ENCODE measurements around the gene GPR87. TPM values are rescaled to one million over a fixed set of nuclear protein-coding genes. Genes with fewer than 3 reads are reported as not detected.

Gene GPR87
- total and polyA plus RNA-seq, 9 of the 15 experiments (the other 6 are each of a cell fraction or from before 2014, with no cell fraction given) = not detected

- TF ChIP-seq CHD4 (IDR thresholded peaks at IDR 0.05; ENCODE audit: insufficient read depth, insufficient replicate concordance, low read depth, low read length, poor library complexity, severe bottlenecking) (no peak), ZNF124 (CRISPR knock-in tag; IDR thresholded peaks at IDR 0.05) (no peak), HDAC1 (IDR thresholded peaks at IDR 0.05) (peak in 1 of 2 experiments; percentile 31; a peak in 1 of 4 replicates), MEIS2 (IDR thresholded peaks at IDR 0.05; ENCODE audit: partially characterized antibody) (peak; percentile 85), COPS2 (conservative IDR thresholded peaks at IDR 0.05) (no peak), ZSCAN29 (IDR thresholded peaks at IDR 0.05) (no peak), MLLT1 (IDR thresholded peaks at IDR 0.05) (no peak), NR2C2 (CRISPR knock-in tag; IDR thresholded peaks at IDR 0.05) (no peak), NR2C2 (tag; IDR thresholded peaks at IDR 0.05) (no peak), SP2 (IDR thresholded peaks at IDR 0.05; ENCODE audit: extremely low read depth, low read depth, low read length, poor library complexity, severe bottlenecking) (no peak), FOXA3 (CRISPR knock-in tag; conservative IDR thresholded peaks at IDR 0.05 in 1 of 2, IDR thresholded peaks at IDR 0.05 in 1 of 2) (peak in 1 of 2 experiments; percentile 52; a peak in 2 of 4 replicates), PPARD (CRISPR knock-in tag; IDR thresholded peaks at IDR 0.05) (no peak), JUNB (CRISPR knock-in tag; conservative IDR thresholded peaks at IDR 0.05) (no peak), CHAMP1 (IDR thresholded peaks at IDR 0.05) (no peak), PKNOX1 (IDR thresholded peaks at IDR 0.05) (peak; percentile 76; the same call in 1 of the 2 replicates), E2F1 (CRISPR knock-in tag; IDR thresholded peaks at IDR 0.05) (no peak), NR4A1 (CRISPR knock-in tag; IDR thresholded peaks at IDR 0.05) (no peak), NR4A1 (tag; IDR thresholded peaks at IDR 0.05) (no peak), MAFG (tag; conservative IDR thresholded peaks at IDR 0.05) (no peak)
Measured at GRCh38 chr3:151283907-151284461, 32.6 kb downstream of the GPR87 start (continued).

Measured in K562 (cell line).